ENCODE results near the gene CCDC158.

CCDC158 gene

GRCh38 chr4:76279462-76279861 is 141.5 kb downstream of the CCDC158 start:
- no peak for DNase-seq (ENCODE audit: low spot score)

- DNase-seq (ENCODE audit: low spot score) = no peak
Observed at GRCh38 chr4:76278583-76278982, 142.4 kb downstream of the CCDC158 start.

GRCh38 chr4:76277667-76278066 is 143.3 kb downstream of the CCDC158 start:
- no peak for DNase-seq (ENCODE audit: low spot score)

- DNase-seq (ENCODE audit: low spot score) = no peak
Observed at GRCh38 chr4:76276813-76277212, 144.1 kb downstream of the CCDC158 start.

- DNase-seq (ENCODE audit: low spot score) = no peak
Observed at GRCh38 chr4:76275486-76276124, 145.3 kb downstream of the CCDC158 start.

GRCh38 chr4:76272999-76273398 is 147.9 kb downstream of the CCDC158 start:
- no peak for DNase-seq (ENCODE audit: low spot score)

GRCh38 chr4:76272582-76272981 is 148.4 kb downstream of the CCDC158 start:
- DNase-seq (ENCODE audit: low spot score) = no peak

GRCh38 chr4:76272073-76272472 is 148.9 kb downstream of the CCDC158 start:
- no peak for DNase-seq (ENCODE audit: low spot score)

- DNase-seq (ENCODE audit: low spot score) = no peak
Observed at GRCh38 chr4:76271248-76271647, 149.7 kb downstream of the CCDC158 start.

GRCh38 chr4:76270244-76271175 is 150.4 kb downstream of the CCDC158 start:
- no peak for DNase-seq (ENCODE audit: low spot score)

- DNase-seq (ENCODE audit: low spot score) = no peak
Observed at GRCh38 chr4:76267811-76268210, 153.1 kb downstream of the CCDC158 start.

- DNase-seq (ENCODE audit: low spot score) = no peak
Observed at GRCh38 chr4:76266627-76267026, 154.3 kb downstream of the CCDC158 start.

GRCh38 chr4:76265631-76266218 is 155.2 kb downstream of the CCDC158 start:
- DNase-seq (ENCODE audit: low spot score) = no peak
